IPS-20b (cell line): ENCODE measurements around the gene MFSD6L.

Experiments used
- H3K27ac ChIP-seq: one replicate; pipeline ENCODE4 v1.5.1; 2013; ENCODE audit warnings: low read length
- H3K27me3 ChIP-seq: 2 replicates; pipeline ENCODE4 v1.6.1; 2013; ENCODE audit warnings: mild to moderate bottlenecking, low read length, inconsistent platforms; ENCODE audit not compliant: insufficient read depth
- H3K36me3 ChIP-seq: 2 replicates; pipeline ENCODE4 v1.6.1; 2013; ENCODE audit warnings: low read depth, mild to moderate bottlenecking, inconsistent platforms, low read length, moderate library complexity; ENCODE audit not compliant: insufficient read depth
- H3K4me1 ChIP-seq: 2 replicates; pipeline ENCODE4 v1.6.1; 2013; ENCODE audit warnings: mild to moderate bottlenecking, control low read depth, inconsistent platforms, low read length, moderate library complexity; ENCODE audit not compliant: insufficient read depth
- H3K4me3 ChIP-seq: 2 replicates; pipeline ENCODE4 v1.5.1; 2013; ENCODE audit warnings: mild to moderate bottlenecking, low read length, inconsistent platforms
- H3K9ac ChIP-seq: 2 replicates; pipeline ENCODE4 v1.6.1; 2013; ENCODE audit warnings: low read depth, mild to moderate bottlenecking, inconsistent platforms, low read length, moderate library complexity
- H3K9me3 ChIP-seq: 2 replicates; pipeline ENCODE4 v1.6.1; 2013; ENCODE audit warnings: mild to moderate bottlenecking, low read depth, low read length, inconsistent platforms; ENCODE audit not compliant: insufficient read depth

The MFSD6L gene

GRCh38 chr17:8835631-8836364 is 36.6 kb upstream of the MFSD6L start:
- Histone ChIP-seq H3K4me1 (no peaks in the 10 kb centered on the region; the same call in 1 of the 2 replicates), H3K27me3 (no peaks in the 10 kb centered on the region), H3K36me3 (no peaks in the 10 kb centered on the region), H3K9me3 (no peaks in the 10 kb centered on the region), H3K27ac (no peak overlapping the region), H3K9ac (no peak overlapping the region), H3K4me3 (no peak overlapping the region)

DNA sequence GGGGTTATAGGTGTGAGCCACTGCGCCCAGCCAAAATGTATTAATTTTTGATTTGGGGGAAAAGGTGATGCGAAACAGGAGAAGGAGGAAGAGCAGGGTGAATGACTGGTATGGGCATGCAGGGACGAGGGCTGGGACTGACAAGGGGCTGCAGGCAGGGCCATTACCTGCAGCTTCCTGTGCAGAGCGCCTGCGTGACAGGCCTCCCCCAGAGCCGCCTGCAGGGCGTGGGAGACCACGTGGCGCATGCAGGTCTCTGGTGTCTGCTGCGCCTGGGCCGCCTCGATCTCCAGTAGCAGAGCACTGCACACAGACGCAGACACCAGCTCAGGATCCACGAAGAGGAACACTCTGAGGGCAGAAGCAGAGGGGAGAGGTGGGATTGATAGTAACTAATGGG is 35.9 kb upstream of the MFSD6L start:
- no peaks in the 10 kb centered on the region for H3K9me3 ChIP-seq
- no peaks in the 10 kb centered on the region for H3K36me3 ChIP-seq
- no peak overlapping the region for H3K27ac ChIP-seq
- H3K9ac ChIP-seq, result no peak overlapping the region
- no peaks in the 10 kb centered on the region for H3K27me3 ChIP-seq
- H3K4me3 ChIP-seq, result no peak overlapping the region
- no peaks in the 10 kb centered on the region; the same call in 1 of the 2 replicates for H3K4me1 ChIP-seq

GRCh38 chr17:8832711-8833352 is 33.7 kb upstream of the MFSD6L start:
- no peaks in the 10 kb centered on the region for H3K36me3 ChIP-seq
- no peak overlapping the region for H3K9ac ChIP-seq
- H3K27ac ChIP-seq, result no peak overlapping the region
- no peaks in the 10 kb centered on the region; the same call in 1 of the 2 replicates for H3K4me1 ChIP-seq
- no peak overlapping the region for H3K4me3 ChIP-seq
- H3K9me3 ChIP-seq, result no peaks in the 10 kb centered on the region
- H3K27me3 ChIP-seq, result no peaks in the 10 kb centered on the region

GRCh38 chr17:8831234-8831849 is 32.2 kb upstream of the MFSD6L start:
- Histone ChIP-seq H3K9me3 (no peaks in the 10 kb centered on the region), H3K36me3 (no peaks in the 10 kb centered on the region), H3K4me3 (no peak overlapping the region), H3K9ac (no peak overlapping the region), H3K27me3 (no peaks in the 10 kb centered on the region), H3K4me1 (no peaks in the 10 kb centered on the region), H3K27ac (no peak overlapping the region)

DNA sequence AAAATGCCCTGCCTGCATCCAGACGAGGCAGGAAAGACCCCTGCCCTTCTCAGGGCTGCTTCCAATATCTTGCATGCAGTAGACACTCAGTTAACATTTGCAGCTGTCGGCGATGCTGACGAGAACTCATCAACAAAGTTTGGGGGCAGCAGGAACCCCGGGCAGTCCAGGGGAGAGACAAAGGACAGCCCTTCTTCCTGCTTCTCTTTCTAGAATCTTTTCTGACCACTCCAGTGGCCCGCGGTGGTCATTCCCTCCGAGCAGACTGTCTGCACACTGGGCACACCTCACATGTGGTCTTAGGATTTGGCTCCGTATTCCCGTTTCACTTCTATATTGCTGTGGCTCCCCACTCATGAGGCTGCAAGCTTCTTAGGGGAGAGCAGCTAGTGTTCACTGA is 31.0 kb upstream of the MFSD6L start:
- H3K27ac ChIP-seq, result no peak overlapping the region
- no peaks in the 10 kb centered on the region for H3K27me3 ChIP-seq
- no peak overlapping the region for H3K4me3 ChIP-seq
- no peaks in the 10 kb centered on the region for H3K36me3 ChIP-seq
- no peaks in the 10 kb centered on the region for H3K4me1 ChIP-seq
- no peak overlapping the region for H3K9ac ChIP-seq
- no peaks in the 10 kb centered on the region for H3K9me3 ChIP-seq

DNA sequence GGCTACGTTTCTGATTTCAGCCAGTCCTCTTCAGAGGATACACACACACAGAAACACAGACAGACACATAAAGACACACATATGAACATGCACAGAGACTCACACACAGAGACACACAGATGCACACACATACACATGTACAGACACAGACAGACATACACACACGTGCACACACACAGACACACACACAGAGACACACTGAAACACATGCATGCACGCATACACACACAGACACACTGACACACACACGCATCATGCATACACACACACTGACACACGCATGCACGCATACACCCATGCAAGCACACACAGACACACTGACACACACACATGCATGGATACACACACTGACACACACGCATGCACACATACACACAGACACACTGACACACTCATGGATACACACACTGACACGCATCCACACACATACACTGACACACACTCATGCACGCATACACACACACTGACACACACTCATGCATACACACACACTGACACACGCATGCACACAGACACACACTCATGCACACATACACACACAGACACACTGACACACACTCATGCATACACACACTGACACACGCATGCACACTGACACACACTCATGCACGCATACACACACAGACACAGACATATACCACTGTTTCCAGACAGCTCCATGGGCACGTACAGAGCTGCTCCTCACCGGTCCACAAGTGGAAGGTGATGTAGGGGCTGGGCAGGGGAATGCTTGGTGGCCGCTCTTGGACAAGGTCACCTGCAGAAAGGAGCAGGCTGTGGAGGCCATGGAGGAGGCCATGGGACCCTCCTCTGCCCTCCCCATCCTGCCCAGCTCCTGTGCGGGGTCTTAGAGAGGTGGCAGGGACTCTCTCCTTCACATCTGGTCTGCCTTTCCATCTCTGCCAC is 30.1 kb upstream of the MFSD6L start:
- no peaks in the 10 kb centered on the region for H3K36me3 ChIP-seq
- no peaks in the 10 kb centered on the region for H3K4me1 ChIP-seq
- H3K9me3 ChIP-seq, result peaks cover 5% of the 10 kb centered on the region
- H3K27me3 ChIP-seq, result no peaks in the 10 kb centered on the region
- no peak overlapping the region for H3K27ac ChIP-seq
- H3K4me3 ChIP-seq, result no peak overlapping the region
- H3K9ac ChIP-seq, result no peak overlapping the region

GRCh38 chr17:8828517-8828875 is 29.3 kb upstream of the MFSD6L start:
- Histone ChIP-seq H3K36me3 (no peaks in the 10 kb centered on the region), H3K9me3 (peaks cover 7% of the 10 kb centered on the region)

DNA sequence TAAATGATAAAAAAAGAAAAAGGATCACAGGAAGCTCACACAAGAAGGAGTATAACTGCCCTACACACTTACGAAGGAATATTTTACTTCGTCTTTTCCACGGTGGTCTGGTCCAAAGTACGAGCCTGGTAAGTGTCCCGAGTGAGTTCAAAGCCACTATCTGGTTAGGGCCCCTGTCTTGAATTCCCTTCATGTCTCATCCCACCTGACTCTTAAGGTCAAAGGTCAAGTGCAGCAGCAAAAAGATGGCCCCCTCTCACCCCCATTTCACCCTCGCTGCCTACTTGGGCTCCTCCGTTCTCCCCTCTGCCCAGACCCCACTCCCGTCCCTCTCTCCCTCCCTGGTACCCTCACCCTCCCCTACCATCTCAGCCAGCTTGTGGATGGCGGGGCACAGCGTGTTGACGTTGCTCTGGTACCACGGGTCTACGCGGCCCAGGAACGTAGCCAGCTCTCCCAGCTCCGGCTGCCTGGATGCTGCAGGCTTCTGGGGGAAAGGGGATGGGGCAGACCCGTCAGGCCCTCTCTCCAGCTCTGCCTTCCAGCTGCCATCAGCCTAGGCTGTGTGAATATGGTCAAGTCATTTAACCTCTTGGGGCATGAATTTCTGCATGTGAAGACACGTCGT is 27.8 kb upstream of the MFSD6L start:
- peaks cover 7% of the 10 kb centered on the region for H3K9me3 ChIP-seq
- H3K9ac ChIP-seq, result no peak overlapping the region
- no peaks in the 10 kb centered on the region for H3K36me3 ChIP-seq
- H3K27me3 ChIP-seq, result no peaks in the 10 kb centered on the region
- no peaks in the 10 kb centered on the region for H3K4me1 ChIP-seq
- H3K27ac ChIP-seq, result no peak overlapping the region
- H3K4me3 ChIP-seq, result no peak overlapping the region

More at GRCh38 chr17:8828517-8828875, 29.3 kb upstream of the MFSD6L start:
- no peak overlapping the region for H3K9ac ChIP-seq
- no peaks in the 10 kb centered on the region for H3K4me1 ChIP-seq
- no peak overlapping the region for H3K4me3 ChIP-seq
- H3K27me3 ChIP-seq, result no peaks in the 10 kb centered on the region
- H3K27ac ChIP-seq, result no peak overlapping the region

DNA sequence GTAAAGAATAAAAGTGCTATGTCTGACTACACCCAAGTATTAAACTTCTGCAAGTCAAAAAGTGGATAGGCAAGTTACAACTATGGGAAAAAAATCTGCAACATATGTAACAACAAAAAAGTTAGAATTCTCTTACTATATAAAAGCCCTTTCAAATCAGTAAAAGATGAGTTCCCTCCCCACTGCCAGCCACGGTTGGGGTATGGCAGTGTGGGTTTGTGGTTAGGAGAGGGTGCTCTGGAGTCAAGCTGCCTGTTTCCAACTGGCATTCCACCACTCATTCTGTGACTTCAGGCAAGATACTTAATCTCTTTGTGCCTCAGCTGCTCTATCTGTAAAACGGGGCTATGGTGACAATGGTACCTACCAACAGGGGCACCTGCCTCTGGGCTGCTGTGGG is 26.6 kb upstream of the MFSD6L start:
- Histone ChIP-seq H3K9ac (no peak overlapping the region), H3K27ac (no peak overlapping the region), H3K27me3 (no peaks in the 10 kb centered on the region), H3K36me3 (no peaks in the 10 kb centered on the region), H3K4me1 (no peaks in the 10 kb centered on the region), H3K9me3 (peaks cover 7% of the 10 kb centered on the region), H3K4me3 (no peak overlapping the region)

GRCh38 chr17:8823279-8823678 is 24.1 kb upstream of the MFSD6L start:
- Histone ChIP-seq H3K9ac (no peak overlapping the region), H3K36me3 (no peaks in the 10 kb centered on the region), H3K4me3 (no peak overlapping the region), H3K27ac (no peak overlapping the region), H3K27me3 (no peaks in the 10 kb centered on the region), H3K4me1 (no peaks in the 10 kb centered on the region), H3K9me3 (peaks cover 7% of the 10 kb centered on the region)

DNA sequence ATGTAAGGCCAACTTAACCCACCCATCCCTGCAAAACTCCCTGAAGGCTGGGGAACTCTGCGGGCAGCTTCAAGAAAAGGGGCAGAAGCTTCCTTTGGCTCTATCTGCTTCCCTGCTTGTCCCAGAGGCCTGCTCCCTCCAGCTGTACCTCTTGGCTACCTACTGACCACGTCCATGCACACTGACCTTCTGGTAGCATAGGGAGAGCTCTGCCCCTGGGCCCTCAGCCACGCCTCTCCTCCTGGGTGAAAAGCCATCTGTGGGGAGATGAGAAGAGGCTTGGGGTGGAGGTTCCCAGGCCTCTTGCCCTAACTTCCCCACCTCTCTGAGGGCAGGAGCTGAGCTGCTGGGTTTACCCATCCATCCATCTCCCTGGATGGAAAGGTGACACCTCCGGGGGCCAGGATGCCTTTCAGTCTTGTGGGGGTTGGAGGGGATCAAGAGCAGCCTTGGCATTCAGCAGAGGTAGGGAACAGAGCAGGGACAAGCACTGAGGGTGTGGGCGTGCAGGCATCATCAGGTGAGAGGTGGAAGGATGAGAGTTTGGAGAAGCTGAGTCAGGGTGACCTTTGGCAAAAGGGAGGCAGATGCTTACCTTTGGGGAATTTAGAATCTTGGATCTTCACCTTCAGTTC is 23.4 kb upstream of the MFSD6L start:
- H3K9me3 ChIP-seq, result peaks cover 7% of the 10 kb centered on the region
- H3K4me3 ChIP-seq, result no peak overlapping the region
- H3K36me3 ChIP-seq, result no peaks in the 10 kb centered on the region
- H3K27me3 ChIP-seq, result no peaks in the 10 kb centered on the region
- H3K4me1 ChIP-seq, result no peaks in the 10 kb centered on the region
- H3K9ac ChIP-seq, result no peak overlapping the region
- no peak overlapping the region for H3K27ac ChIP-seq
